Ishikawa (cell line): ENCODE data around the gene RDH14.

Source experiments
- CREB1 ChIP-seq: IDR thresholded peaks from 2 replicates; pipeline ENCODE4 v1.6.1; 2012; ENCODE audit warnings: low read depth
- FOXM1 ChIP-seq: IDR thresholded peaks from 2 replicates; pipeline ENCODE4 v1.6.1; 2012; ENCODE audit warnings: low read depth, borderline replicate concordance
- TAF1 ChIP-seq: IDR thresholded peaks from 2 replicates; pipeline ENCODE4 v1.6.1; 2012; ENCODE audit warnings: low read depth, mild to moderate bottlenecking
- ZBTB7A ChIP-seq: IDR thresholded peaks from 2 replicates; pipeline ENCODE4 v1.6.1; 2012; ENCODE audit warnings: low read depth
- TF ChIP-seq, protein P1 (sequence below): IDR thresholded peaks from 2 replicates; pipeline ENCODE4 v1.6.1; 2012

DNA sequence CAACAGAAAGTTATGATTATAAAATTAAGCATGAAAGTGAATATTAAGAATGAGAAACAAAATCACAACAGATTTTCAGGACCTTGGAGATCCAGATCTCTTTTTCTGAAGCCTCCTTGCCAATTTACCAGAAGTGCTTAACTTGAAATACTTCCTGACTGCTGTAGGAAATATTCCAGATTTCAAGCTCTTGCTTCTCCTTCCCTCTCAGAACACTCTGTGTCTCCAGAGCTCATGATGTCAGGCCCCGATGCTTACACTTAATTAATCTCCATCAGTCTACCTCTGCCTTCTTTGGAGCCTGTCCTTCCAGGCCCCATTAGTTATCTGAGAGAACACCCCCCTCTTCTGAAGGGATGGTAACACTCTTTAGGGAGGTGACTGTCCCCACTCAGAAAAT is 49.6 kb upstream of the RDH14 start:
- TF ChIP-seq CREB1: no peak
- TF ChIP-seq ZBTB7A: no peak
- TF ChIP-seq, protein P1, sequence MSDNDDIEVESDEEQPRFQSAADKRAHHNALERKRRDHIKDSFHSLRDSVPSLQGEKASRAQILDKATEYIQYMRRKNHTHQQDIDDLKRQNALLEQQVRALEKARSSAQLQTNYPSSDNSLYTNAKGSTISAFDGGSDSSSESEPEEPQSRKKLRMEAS: no peak
- no peak for TF ChIP-seq FOXM1
- no peak for TF ChIP-seq TAF1
